DND-41 (cell line): ENCODE data around the gene CHRNB4.

ENCODE experiments used
- ATAC-seq: fragments of 200-7000 bp; cut with Tn5 transposase; 3 replicates; pipeline ENCODE4 v1.9.1; 2021; ENCODE audit warnings: low read depth; ENCODE audit not compliant: insufficient read depth
- DNase-seq: peaks from one replicate; pipeline ENCODE4 v3.0.0-alpha.2; 2020
- H2AFZ ChIP-seq: 2 replicates; pipeline ENCODE4 v1.6.0; 2012; ENCODE audit warnings: low read depth, low read length
- H3K27ac ChIP-seq: 2 replicates; pipeline ENCODE4 v1.5.1; 2012; ENCODE audit warnings: low read length, inconsistent platforms
- H3K27me3 ChIP-seq: fragments of 200-600 bp; sonication (generic); 2 replicates; pipeline ENCODE4 v1.6.0; 2012; ENCODE audit warnings: low read length, mild to moderate bottlenecking, inconsistent platforms; ENCODE audit not compliant: insufficient read depth, poor library complexity
- H3K36me3 ChIP-seq: 2 replicates; pipeline ENCODE4 v1.5.1; 2012; ENCODE audit warnings: low read length, inconsistent platforms; ENCODE audit not compliant: insufficient read depth
- H3K4me1 ChIP-seq: 2 replicates; pipeline ENCODE4 v1.5.1; 2012; ENCODE audit warnings: mild to moderate bottlenecking, low read length; ENCODE audit not compliant: insufficient read depth
- H3K4me2 ChIP-seq: 2 replicates; pipeline ENCODE4 v1.6.0; 2012; ENCODE audit warnings: mild to moderate bottlenecking, moderate library complexity, low read length, inconsistent platforms; ENCODE audit not compliant: insufficient read depth
- H3K4me3 ChIP-seq, 2 experiments: fragments of 200-600 bp in 1 of 2; shearing (Covaris generic) in 1 of 2; 2 replicates each; pipeline ENCODE4 v1.5.1; 2012 to 2016; ENCODE audit warnings: inconsistent platforms in 2 of 2, low read length in 2 of 2, mild to moderate bottlenecking in 2 of 2, low read depth in 1 of 2, moderate library complexity in 1 of 2
- H3K79me2 ChIP-seq: 2 replicates; pipeline ENCODE4 v1.6.0; 2012; ENCODE audit warnings: low read length, inconsistent platforms; ENCODE audit not compliant: insufficient read depth
- H3K9ac ChIP-seq: 2 replicates; pipeline ENCODE4 v1.6.0; 2012; ENCODE audit warnings: low read depth, mild to moderate bottlenecking, inconsistent platforms, low read length, moderate library complexity
- H3K9me3 ChIP-seq: 2 replicates; pipeline ENCODE4 v1.5.1; 2012; ENCODE audit warnings: low read length, moderate library complexity, mild to moderate bottlenecking, inconsistent platforms; ENCODE audit not compliant: insufficient read depth, severe bottlenecking
- H4K20me1 ChIP-seq: 2 replicates; pipeline ENCODE4 v1.6.0; 2012; ENCODE audit warnings: low read length; ENCODE audit not compliant: insufficient read depth
- CTCF ChIP-seq: IDR thresholded peaks from 2 replicates; pipeline ENCODE4 v1.5.1; 2012; ENCODE audit warnings: borderline replicate concordance, low read length, moderate library complexity, mild to moderate bottlenecking; ENCODE audit not compliant: poor library complexity, severe bottlenecking; ENCODE audit errors: extremely low read depth
- EZH2 ChIP-seq: IDR thresholded peaks from 3 replicates; pipeline ENCODE4 v1.6.1; 2012; ENCODE audit warnings: borderline replicate concordance, low read depth, mild to moderate bottlenecking, moderate library complexity, low read length, inconsistent platforms; ENCODE audit not compliant: severe bottlenecking

Gene CHRNB4

GRCh38 chr15:78654272-78654671 lies 13.3 kb upstream of the CHRNB4 start:
- no peak overlapping the region for H3K4me3 ChIP-seq
- H3K36me3 ChIP-seq, result no peaks in the 10 kb centered on the region
- no peaks in the 10 kb centered on the region for H3K4me1 ChIP-seq
- no peaks in the 10 kb centered on the region for H4K20me1 ChIP-seq
- DNase-seq, result no peak
- H3K79me2 ChIP-seq, result no peaks in the 10 kb centered on the region
- H3K27ac ChIP-seq, result no peak overlapping the region
- H3K27me3 ChIP-seq, result peaks cover 3% of the 10 kb centered on the region
- H3K9ac ChIP-seq, result no peak overlapping the region
- no peak overlapping the region for H3K4me2 ChIP-seq
- no peak for TF ChIP-seq CTCF
- no peak for TF ChIP-seq EZH2
- no peak for ATAC-seq
- H2AFZ ChIP-seq, result no peak overlapping the region
- H3K9me3 ChIP-seq, result no peaks in the 10 kb centered on the region

GRCh38 chr15:78651930-78652615 lies 11.1 kb upstream of the CHRNB4 start:
- Histone ChIP-seq H3K4me2 (no peak overlapping the region), H3K27me3 (peaks cover 3% of the 10 kb centered on the region), H3K9ac (no peak overlapping the region), H3K4me1 (no peaks in the 10 kb centered on the region), H4K20me1 (no peaks in the 10 kb centered on the region), H3K4me3 (no peak overlapping the region), H2AFZ (no peak overlapping the region), H3K27ac (no peak overlapping the region), H3K79me2 (no peaks in the 10 kb centered on the region), H3K36me3 (no peaks in the 10 kb centered on the region), H3K9me3 (no peaks in the 10 kb centered on the region)
- DNase-seq (no peak), ATAC-seq (no peak)
- TF ChIP-seq CTCF, result no peak
- no peak for TF ChIP-seq EZH2

- ATAC-seq, result no peak
- TF ChIP-seq EZH2, result no peak
- TF ChIP-seq CTCF, result no peak
- no peaks in the 10 kb centered on the region for H4K20me1 ChIP-seq
- no peaks in the 10 kb centered on the region for H3K36me3 ChIP-seq
- no peak overlapping the region for H3K9ac ChIP-seq
- H3K27me3 ChIP-seq, result no peaks in the 10 kb centered on the region
- DNase-seq, result no peak
- H3K4me2 ChIP-seq, result no peak overlapping the region
- H3K27ac ChIP-seq, result no peak overlapping the region
- no peaks in the 10 kb centered on the region for H3K9me3 ChIP-seq
- no peaks in the 10 kb centered on the region for H3K79me2 ChIP-seq
- H2AFZ ChIP-seq, result no peak overlapping the region
- H3K4me3 ChIP-seq, result no peak overlapping the region
- H3K4me1 ChIP-seq, result no peaks in the 10 kb centered on the region
Measured at GRCh38 chr15:78651007-78651406, 10.0 kb upstream of the CHRNB4 start.

- no peaks in the 10 kb centered on the region for H3K79me2 ChIP-seq
- H3K4me3 ChIP-seq, result no peak overlapping the region
- no peak overlapping the region for H3K9ac ChIP-seq
- H3K4me1 ChIP-seq, result no peaks in the 10 kb centered on the region
- H3K27me3 ChIP-seq, result no peaks in the 10 kb centered on the region
- H3K9me3 ChIP-seq, result no peaks in the 10 kb centered on the region
- ATAC-seq, result no peak
- no peak for DNase-seq
- H4K20me1 ChIP-seq, result no peaks in the 10 kb centered on the region
- H3K36me3 ChIP-seq, result no peaks in the 10 kb centered on the region
- H3K4me2 ChIP-seq, result no peak overlapping the region
- no peak overlapping the region for H2AFZ ChIP-seq
- no peak overlapping the region for H3K27ac ChIP-seq
- TF ChIP-seq EZH2 (no peak), CTCF (no peak)
Measured at GRCh38 chr15:78650022-78650421, 9.0 kb upstream of the CHRNB4 start.
